Lung (tissue), 16 donors: ENCODE results near the gene PAGR1. TPM values are rescaled to one million over a fixed set of nuclear protein-coding genes. Genes with fewer than 3 reads are reported as not detected.

ENCODE experiments used
- ATAC-seq: fragments of 200-7000 bp; cut with Tn5 transposase; one replicate; pipeline ENCODE4 v1.9.1; 2020; ENCODE audit warnings: moderate number of reproducible peaks; ENCODE audit not compliant: insufficient read depth, low FRiP score
- DNase-seq, 3 donors: peaks; one replicate each; pipeline ENCODE4 v3.0.0-alpha.2; 2013 to 2017
- H3K27ac ChIP-seq, 2 donors: one replicate each; pipeline ENCODE4 v1.5.1; 2013; ENCODE audit warnings: mild to moderate bottlenecking in 2 of 2, moderate library complexity in 2 of 2, control low read depth in 1 of 2, inconsistent platforms in 1 of 2, low read depth in 1 of 2, low read length in 1 of 2
- H3K27me3 ChIP-seq, 3 donors: one replicate each; pipeline ENCODE4 v1.5.1; 2013; ENCODE audit warnings: low read length in 2 of 3; ENCODE audit not compliant: control insufficient read depth in 3 of 3, insufficient read depth in 3 of 3
- H3K36me3 ChIP-seq, 4 donors: one replicate each; pipeline ENCODE4 v1.5.1; 2013; ENCODE audit warnings: low read length in 4 of 4, mild to moderate bottlenecking in 1 of 4, moderate library complexity in 1 of 4; ENCODE audit not compliant: control insufficient read depth in 4 of 4, insufficient read depth in 4 of 4
- H3K4me1 ChIP-seq, 5 donors: one replicate each; pipeline ENCODE4 v1.5.1; 2013; ENCODE audit warnings: low read length in 5 of 5, mild to moderate bottlenecking in 2 of 5, moderate library complexity in 1 of 5; ENCODE audit not compliant: control insufficient read depth in 5 of 5, insufficient read depth in 5 of 5
- H3K4me3 ChIP-seq: one replicate; pipeline ENCODE4 v1.5.1; 2013; ENCODE audit warnings: mild to moderate bottlenecking, control low read depth, moderate library complexity
- H3K9ac ChIP-seq, 2 donors: one replicate each; pipeline ENCODE4 v1.5.1; 2013; ENCODE audit warnings: low read length in 2 of 2, control low read depth in 1 of 2; ENCODE audit not compliant: insufficient read depth in 1 of 2
- H3K9me3 ChIP-seq, 4 donors: one replicate each; pipeline ENCODE4 v1.5.1; 2013; ENCODE audit warnings: low read length in 3 of 4, mild to moderate bottlenecking in 1 of 4, moderate library complexity in 1 of 4; ENCODE audit not compliant: control insufficient read depth in 4 of 4, insufficient read depth in 3 of 4
- CTCF ChIP-seq: IDR thresholded peaks from 2 replicates; pipeline ENCODE4 v1.5.1; 2012; ENCODE audit warnings: mild to moderate bottlenecking; ENCODE audit errors: control extremely low read depth, extremely low read depth
- WGBS, 2 donors: extraction: QIAGEN DNeasy Blood & Tissue Kit; methylation state at CpG; one replicate each; pipeline ENCODE4 v1.1.7; 2013; 5-methylcytosine and 5-hydroxymethylcytosine counted together
- long read RNA-seq, 5 donors: transcript quantifications; one replicate each; lab custom pipeline, GENCODE V29; 2026
- polyA plus RNA-seq, 2 donors: library from polyadenylated mRNA; stranded (reverse); fragments of 200-250 nt; gene quantifications; one replicate each; pipeline ENCODE4 v1.2.1, GENCODE V29; 2013
- total RNA-seq, 2 donors: library from RNA; depleted of rRNA in 1 of 2; stranded (reverse); fragments of >200 nt in 1 of 2; gene quantifications; one replicate each; pipeline ENCODE4 v1.2.1, GENCODE V29; 2014 to 2021
- donor health status: control.
- donor health status: control.
- donor health status: Bipolar disorder and iron deficiency.
- donor health status: healthy.
- donor health status: DM: yes; HTN: yes; CAD: no.

PAGR1 gene
- 10 to 100 TPM; 18.4 to 23.1 TPM for total RNA-seq
- polyA plus RNA-seq: 10 to 100 TPM; 29.8 to 43.2 TPM
- long read RNA-seq, donor 1, transcript PAGR1-201 (3 exons, 1,702 nt): major isoform, 28 of 28 reads
- long read RNA-seq, donor 1, partial matches to known transcripts: 0 of 28 reads
- long read RNA-seq, donor 1, other reads (novel, unspliced or antisense): 0 of 28 reads
- long read RNA-seq, donor 2, transcript PAGR1-201 (3 exons, 1,702 nt): major isoform, 15 of 15 reads
- long read RNA-seq, donor 2, partial matches to known transcripts: 0 of 15 reads
- long read RNA-seq, donor 2, other reads (novel, unspliced or antisense): 0 of 15 reads
- long read RNA-seq, donor 3, transcript PAGR1-201 (3 exons, 1,702 nt): major isoform, 8 of 8 reads
- long read RNA-seq, donor 3, partial matches to known transcripts: 0 of 8 reads
- long read RNA-seq, donor 3, other reads (novel, unspliced or antisense): 0 of 8 reads
- long read RNA-seq, donor 4, transcript PAGR1-201 (3 exons, 1,702 nt): major isoform, 15 of 15 reads
- long read RNA-seq, donor 4, partial matches to known transcripts: 0 of 15 reads
- long read RNA-seq, donor 4, other reads (novel, unspliced or antisense): 0 of 15 reads
- long read RNA-seq, donor 5, transcript PAGR1-201 (3 exons, 1,702 nt): major isoform, 32 of 43 reads
- long read RNA-seq, donor 5, partial matches to known transcripts: 11 of 43 reads
- long read RNA-seq, donor 5, other reads (novel, unspliced or antisense): 0 of 43 reads

- H3K4me1 ChIP-seq: peaks cover 0 to 63% (median 17%) of the 10 kb centered on the region in 5 donors
- TF ChIP-seq CTCF: peak; percentile 52
- peak within 1 kb of the TSS in 1 of 2 donors; percentile 84 for H3K9ac ChIP-seq
- DNase-seq (peak; percentile 99 to 100 (median 99)), ATAC-seq (peak; percentile 70)
- no peaks in the 10 kb centered on the region for H3K27me3 ChIP-seq
- H3K9me3 ChIP-seq: no peaks in the 10 kb centered on the region
- H3K27ac ChIP-seq: peak within 1 kb of the TSS; percentile 95 to 96
- peak within 1 kb of the TSS; percentile 70 for H3K4me3 ChIP-seq
- peaks cover 0 to 16% (median 9%) of the 10 kb centered on the region in 4 donors for H3K36me3 ChIP-seq
- 0% methylated on average over 65 to 70 of the region's 70 CpGs for WGBS, 2 donors
Observed at GRCh38 chr16:29815793-29816693, at the start of gene PAGR1. Gene PAGR1 (plus strand): TSS chr16:29816152. CDS start chr16:29816526, 374 bp downstream.

GRCh38 chr16:29766571-29766970 is 49.4 kb upstream of the PAGR1 start:
- Histone ChIP-seq H3K9ac (no peak overlapping the region), H3K4me3 (no peak overlapping the region), H3K27ac (no peak overlapping the region), H3K36me3 (no peaks in the 10 kb centered on the region), H3K27me3 (no peaks in the 10 kb centered on the region), H3K9me3 (no peaks in the 10 kb centered on the region), H3K4me1 (no peaks in the 10 kb centered on the region)
- 79 to 81% methylated on average over 3 of the region's 3 CpGs for WGBS, 2 donors
- ATAC-seq (no peak), DNase-seq (no peak)
- no peak for TF ChIP-seq CTCF

GRCh38 chr16:29767062-29767461 is 48.9 kb upstream of the PAGR1 start:
- Histone ChIP-seq H3K9me3 (no peaks in the 10 kb centered on the region), H3K4me3 (no peak overlapping the region), H3K27ac (no peak overlapping the region), H3K9ac (no peak overlapping the region), H3K36me3 (no peaks in the 10 kb centered on the region), H3K27me3 (no peaks in the 10 kb centered on the region), H3K4me1 (no peaks in the 10 kb centered on the region)
- WGBS, 2 donors: 90 to 91% methylated on average over 3 of the region's 3 CpGs
- TF ChIP-seq CTCF: no peak
- ATAC-seq (no peak), DNase-seq (no peak)
